ENCODE results near the gene PNPLA8. TPM values are rescaled to one million over a fixed set of nuclear protein-coding genes. Genes with fewer than 3 reads are reported as not detected.

PNPLA8 gene
- total RNA-seq, 2 experiments from 2014 or later = 85.9 to 88.6 TPM

DNA sequence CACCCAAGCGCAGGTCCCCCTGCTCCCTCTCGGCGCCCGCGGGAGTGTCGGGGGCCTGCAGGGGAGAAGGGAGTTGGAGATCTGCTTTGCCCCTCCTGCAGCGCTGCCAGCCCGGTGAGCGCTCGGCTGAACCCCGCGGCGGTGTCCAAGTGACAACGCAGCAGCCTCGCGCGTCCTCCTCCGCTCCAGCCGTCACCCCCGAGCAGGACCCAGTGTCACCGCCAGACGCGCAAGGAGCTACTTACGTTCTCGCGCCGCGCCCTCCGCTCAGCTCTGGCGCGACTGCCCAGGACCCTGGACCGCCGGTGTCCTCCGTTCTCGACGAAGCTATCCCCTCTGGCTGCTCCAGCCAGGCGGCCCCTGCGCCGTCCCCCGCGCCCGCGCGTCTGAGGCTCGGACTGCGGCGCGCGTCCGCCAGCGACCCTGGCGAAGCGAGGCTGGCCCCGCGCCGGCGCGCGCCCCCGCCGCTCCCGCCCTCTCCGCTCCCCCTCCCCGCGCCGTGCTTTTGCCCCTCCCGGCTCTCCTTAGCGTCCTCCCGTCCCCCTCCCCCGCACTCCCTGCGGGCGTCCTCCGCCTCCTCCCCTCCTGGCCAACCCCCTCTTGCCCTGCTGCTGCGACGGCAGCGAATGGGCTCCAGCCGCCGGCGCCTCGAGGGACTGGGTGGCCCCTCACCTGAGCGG, 69.8 kb downstream of the PNPLA8 start, which contains the start of gene NRCAM:
Gene NRCAM (minus strand): TSS at position 439 of the 680 bp plus-strand sequence. CDS start 216,372 bp downstream, outside the sequence.
- Histone ChIP-seq H3K27me3 (ENCODE audit: control insufficient read depth in 1 of 2, insufficient read depth in 2 of 2, low read length in 2 of 2) (peaks cover 21 to 56% of the 10 kb centered on the region in 2 experiments), H3K4me1 (ENCODE audit: insufficient read depth, low read length) (peaks cover 14% of the 10 kb centered on the region), H3K36me3 (ENCODE audit: insufficient read depth, low read length) (no peaks in the 10 kb centered on the region), H3K4me3 (ENCODE audit: low read length) (peak within 1 kb of the TSS; percentile 51), H3K9me3 (ENCODE audit: control insufficient read depth in 1 of 2, insufficient read depth in 1 of 2, low read length in 2 of 2) (no peaks in the 10 kb centered on the region), H3K27ac (ENCODE audit: low read depth in 1 of 2, low read length in 2 of 2) (no peak within 1 kb of the TSS)
- ChIA-PET POLR2A (interaction anchor here (1.3 to 2.8 kb wide), 3 partner anchors 41 to 113 kb away, joined by 5 to 7 read pairs (median 6); partner anchors contain the start of genes DNAJB9, PNPLA8 and THAP5), CTCF (no interaction called here)
- TF ChIP-seq, protein P1, sequence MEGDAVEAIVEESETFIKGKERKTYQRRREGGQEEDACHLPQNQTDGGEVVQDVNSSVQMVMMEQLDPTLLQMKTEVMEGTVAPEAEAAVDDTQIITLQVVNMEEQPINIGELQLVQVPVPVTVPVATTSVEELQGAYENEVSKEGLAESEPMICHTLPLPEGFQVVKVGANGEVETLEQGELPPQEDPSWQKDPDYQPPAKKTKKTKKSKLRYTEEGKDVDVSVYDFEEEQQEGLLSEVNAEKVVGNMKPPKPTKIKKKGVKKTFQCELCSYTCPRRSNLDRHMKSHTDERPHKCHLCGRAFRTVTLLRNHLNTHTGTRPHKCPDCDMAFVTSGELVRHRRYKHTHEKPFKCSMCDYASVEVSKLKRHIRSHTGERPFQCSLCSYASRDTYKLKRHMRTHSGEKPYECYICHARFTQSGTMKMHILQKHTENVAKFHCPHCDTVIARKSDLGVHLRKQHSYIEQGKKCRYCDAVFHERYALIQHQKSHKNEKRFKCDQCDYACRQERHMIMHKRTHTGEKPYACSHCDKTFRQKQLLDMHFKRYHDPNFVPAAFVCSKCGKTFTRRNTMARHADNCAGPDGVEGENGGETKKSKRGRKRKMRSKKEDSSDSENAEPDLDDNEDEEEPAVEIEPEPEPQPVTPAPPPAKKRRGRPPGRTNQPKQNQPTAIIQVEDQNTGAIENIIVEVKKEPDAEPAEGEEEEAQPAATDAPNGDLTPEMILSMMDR (IDR thresholded peaks at IDR 0.05) = no peak
- Mint-ChIP-seq H3K9me3 (no peaks in the 10 kb centered on the region), H3K4me1 (ENCODE audit: low read depth) (peaks cover 37% of the 10 kb centered on the region), H3K4me3 (peak within 1 kb of the TSS; percentile 83), H3K27ac (no peak within 1 kb of the TSS), H3K36me3 (ENCODE audit: low read depth) (no peaks in the 10 kb centered on the region), H3K27me3 (peaks cover 63% of the 10 kb centered on the region)
- ATAC-seq (ENCODE audit: poor library complexity) = peak; percentile 61
- peak in 6 of 14 experiments; percentile 10 to 57 (median 41) for DNase-seq
- intact Hi-C loops (cut with DNase I, micrococcal nuclease) = no loop called here

DNA sequence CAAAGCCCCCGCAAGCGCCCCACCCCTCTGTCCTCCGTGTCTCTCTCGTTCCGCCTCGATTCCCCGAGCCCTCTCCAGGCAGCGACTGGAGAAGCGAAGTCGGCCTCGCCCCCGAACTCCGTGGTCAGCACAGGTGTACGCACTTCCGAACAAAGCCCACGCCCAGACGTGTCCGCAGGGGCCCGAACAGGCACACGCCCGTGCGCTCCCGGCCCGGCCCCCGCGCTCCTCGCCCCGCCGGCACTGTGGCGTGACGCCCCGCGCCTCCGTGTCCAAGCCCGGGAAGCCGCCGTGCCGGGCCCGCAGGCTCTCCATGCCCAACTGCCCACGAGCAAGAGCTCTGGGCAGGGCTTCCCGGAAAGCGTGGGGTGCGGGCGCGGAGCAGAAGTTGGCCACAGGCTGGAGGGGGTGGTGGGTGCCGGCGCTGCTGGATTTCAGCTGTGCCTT, 70.4 kb downstream of the PNPLA8 start:
- Mint-ChIP-seq H3K4me1 (ENCODE audit: low read depth) (peaks cover 37% of the 10 kb centered on the region), H3K36me3 (ENCODE audit: low read depth) (no peaks in the 10 kb centered on the region), H3K4me3 (peak overlapping the region; percentile 83), H3K27me3 (peaks cover 64% of the 10 kb centered on the region), H3K27ac (no peak overlapping the region), H3K9me3 (no peaks in the 10 kb centered on the region)
- TF ChIP-seq, protein P1 (IDR thresholded peaks at IDR 0.05) = no peak
- Histone ChIP-seq H3K27me3 (ENCODE audit: control insufficient read depth in 1 of 2, insufficient read depth in 2 of 2, low read length in 2 of 2) (peaks cover 21 to 56% of the 10 kb centered on the region in 2 experiments), H3K4me1 (ENCODE audit: insufficient read depth, low read length) (peaks cover 14% of the 10 kb centered on the region), H3K27ac (ENCODE audit: low read depth in 1 of 2, low read length in 2 of 2) (no peak overlapping the region), H3K4me3 (ENCODE audit: low read length) (peak overlapping the region; percentile 51), H3K36me3 (ENCODE audit: insufficient read depth, low read length) (no peaks in the 10 kb centered on the region), H3K9me3 (ENCODE audit: control insufficient read depth in 1 of 2, insufficient read depth in 1 of 2, low read length in 2 of 2) (no peaks in the 10 kb centered on the region)
- intact Hi-C loops (cut with DNase I, micrococcal nuclease) = no loop called here
- peak in 1 of 14 experiments; percentile 11 for DNase-seq
- ChIA-PET POLR2A (interaction anchor here (1.3 to 2.8 kb wide), 3 partner anchors 41 to 114 kb away, joined by 5 to 7 read pairs (median 6); partner anchors contain the start of genes DNAJB9, PNPLA8 and THAP5), CTCF (no interaction called here)
- ATAC-seq (ENCODE audit: poor library complexity) = no peak

DNA sequence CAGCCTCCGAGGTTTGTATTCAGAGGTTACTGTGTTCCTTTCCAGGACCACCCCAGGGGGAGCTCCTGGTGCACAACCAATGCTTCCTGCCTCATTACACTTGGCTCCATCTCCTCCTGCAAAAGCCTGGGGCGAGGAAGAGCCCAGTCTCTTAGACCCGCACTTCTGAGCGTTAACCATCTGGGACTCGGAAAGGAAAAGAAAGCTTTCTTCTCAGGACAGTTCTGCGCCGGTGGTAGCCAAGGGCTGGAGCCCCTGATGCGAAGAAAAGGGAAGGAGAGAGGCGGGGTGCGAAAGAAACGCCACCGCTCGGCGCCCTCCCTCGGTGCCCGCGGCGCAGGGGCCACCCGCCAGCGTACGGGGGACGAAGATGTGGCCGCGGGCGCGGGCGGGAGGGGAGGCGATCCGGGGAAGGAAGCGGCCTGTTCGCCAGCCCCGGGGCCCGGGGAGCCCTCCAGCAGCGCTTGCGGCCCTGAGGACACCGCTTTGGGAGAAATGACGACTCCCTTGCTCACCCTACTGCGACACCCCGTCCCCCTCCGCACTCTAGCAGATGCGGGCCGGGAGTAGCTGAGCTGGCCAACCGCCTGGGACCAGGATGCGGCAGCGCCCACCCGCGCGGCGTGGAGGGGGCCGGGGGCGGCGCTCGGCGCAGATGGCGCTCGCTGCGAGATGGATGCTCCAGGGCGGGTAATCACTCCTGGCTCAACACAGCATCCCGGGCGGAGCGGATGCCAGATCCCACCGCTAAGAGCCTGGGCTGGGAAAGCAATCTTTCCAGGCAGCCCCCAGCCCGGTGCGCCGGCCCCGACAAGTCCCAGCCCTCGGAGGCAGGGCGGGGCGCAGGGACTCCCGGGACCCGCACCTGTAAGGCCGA, 71.0 kb downstream of the PNPLA8 start:
- no peaks in the 10 kb centered on the region for H3K9me3 Mint-ChIP-seq
- H3K4me3 Mint-ChIP-seq = peak overlapping the region; percentile 92
- CTCF ChIA-PET = interaction anchor here (2.8 kb wide), 1 partner anchor 42 kb away, joined by 9 read pairs; no protein-coding TSS in a partner anchor
- intact Hi-C loops (cut with DNase I, micrococcal nuclease) = no loop called here
- Histone ChIP-seq H3K27ac (ENCODE audit: low read depth in 1 of 2, low read length in 2 of 2) (no peak overlapping the region), H3K4me3 (ENCODE audit: low read length) (peak overlapping the region; percentile 51), H3K36me3 (ENCODE audit: insufficient read depth, low read length) (no peaks in the 10 kb centered on the region), H3K27me3 (ENCODE audit: control insufficient read depth in 1 of 2, insufficient read depth in 2 of 2, low read length in 2 of 2) (peaks cover 21 to 56% of the 10 kb centered on the region in 2 experiments), H3K4me1 (ENCODE audit: insufficient read depth, low read length) (peaks cover 14% of the 10 kb centered on the region), H3K9me3 (ENCODE audit: control insufficient read depth in 1 of 2, insufficient read depth in 1 of 2, low read length in 2 of 2) (no peaks in the 10 kb centered on the region)
- H3K27me3 Mint-ChIP-seq = peaks cover 68% of the 10 kb centered on the region
- no peak for ATAC-seq (ENCODE audit: poor library complexity)
- H3K4me1 Mint-ChIP-seq (ENCODE audit: low read depth) = peaks cover 32% of the 10 kb centered on the region
- POLR2A ChIA-PET = interaction anchor here (1.3 to 2.8 kb wide), 3 partner anchors 9 to 115 kb away, joined by 5 to 7 read pairs (median 5); partner anchors contain the start of genes DNAJB9, PNPLA8 and THAP5
- TF ChIP-seq, protein P1 (IDR thresholded peaks at IDR 0.05) = no peak
- H3K27ac Mint-ChIP-seq = no peak overlapping the region
- DNase-seq = peak in 1 of 14 experiments; percentile 13
- no peaks in the 10 kb centered on the region for H3K36me3 Mint-ChIP-seq (ENCODE audit: low read depth)
